HG02870 (cell line): ENCODE data around the gene CYCS.

ENCODE experiments used
- ATAC-seq: cut with Tn5 transposase; IDR thresholded peaks from one replicate; pipeline ENCODE4 v1.9.1; 2021; ENCODE audit warnings: mild to moderate bottlenecking, moderate library complexity; ENCODE audit not compliant: unreplicated experiment

The CYCS gene

GRCh38 chr7:25125137-25125946 is at the start of gene CYCS:
CYCS (minus strand) TSS chr7:25125260; CDS start chr7:25124119, 1,141 bp downstream.
- ATAC-seq: peak; percentile 93

- no peak for ATAC-seq
These were observed 48.1 kb upstream of the CYCS start for GRCh38 chr7:25173184-25173583.

GRCh38 chr7:25171516-25171915 is 46.5 kb upstream of the CYCS start:
- no peak for ATAC-seq

GRCh38 chr7:25171071-25171470 is 46.0 kb upstream of the CYCS start:
- ATAC-seq: no peak

GRCh38 chr7:25169683-25170082 is 44.6 kb upstream of the CYCS start:
- no peak for ATAC-seq

GRCh38 chr7:25168145-25168544 is 43.1 kb upstream of the CYCS start:
- no peak for ATAC-seq

- ATAC-seq: no peak
These were observed 42.3 kb upstream of the CYCS start for GRCh38 chr7:25167262-25167843.

- ATAC-seq: peak; percentile 44
These were observed 35.0 kb upstream of the CYCS start for GRCh38 chr7:25159983-25160596.

DNA sequence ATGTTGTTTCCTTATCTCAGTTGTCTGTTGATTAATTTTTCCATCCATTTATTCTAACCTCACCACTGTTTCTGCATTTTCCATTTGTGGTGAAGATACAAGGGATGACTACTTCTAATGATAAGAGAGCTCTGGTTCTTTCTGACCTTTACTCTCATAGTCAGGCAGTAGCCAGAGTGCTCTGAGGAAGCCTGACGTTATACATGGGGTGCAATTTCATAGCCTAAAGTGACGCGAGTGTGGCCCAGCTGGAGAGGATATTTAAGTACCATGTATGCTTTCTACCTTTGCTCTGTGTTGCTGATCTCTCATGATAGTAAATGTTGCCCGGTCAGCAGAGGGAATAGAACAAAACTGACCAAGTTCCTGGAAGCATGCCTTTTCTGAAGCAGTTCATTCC is 33.9 kb upstream of the CYCS start:
- no peak for ATAC-seq

DNA sequence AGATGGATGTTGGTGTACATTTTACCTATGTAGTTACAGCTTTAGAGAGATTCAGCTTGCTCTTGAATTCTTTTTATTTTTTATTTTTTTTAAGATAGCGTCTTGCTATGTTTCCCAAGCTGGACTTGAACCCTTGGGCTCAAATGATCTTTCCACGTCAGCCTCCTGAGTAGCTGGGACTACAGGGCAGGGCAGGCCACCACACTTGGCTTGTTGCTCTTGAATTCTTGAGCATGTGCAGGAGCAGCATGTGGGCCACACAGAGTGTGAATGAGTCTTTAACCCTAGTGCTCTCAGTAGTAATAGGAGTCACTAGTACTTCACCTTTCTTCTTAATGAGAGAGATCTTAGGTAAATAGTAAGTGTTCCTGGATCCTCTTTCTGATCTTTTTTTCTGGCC is 26.7 kb upstream of the CYCS start:
- ATAC-seq: no peak

GRCh38 chr7:25149836-25150235 is 24.8 kb upstream of the CYCS start:
- no peak for ATAC-seq

DNA sequence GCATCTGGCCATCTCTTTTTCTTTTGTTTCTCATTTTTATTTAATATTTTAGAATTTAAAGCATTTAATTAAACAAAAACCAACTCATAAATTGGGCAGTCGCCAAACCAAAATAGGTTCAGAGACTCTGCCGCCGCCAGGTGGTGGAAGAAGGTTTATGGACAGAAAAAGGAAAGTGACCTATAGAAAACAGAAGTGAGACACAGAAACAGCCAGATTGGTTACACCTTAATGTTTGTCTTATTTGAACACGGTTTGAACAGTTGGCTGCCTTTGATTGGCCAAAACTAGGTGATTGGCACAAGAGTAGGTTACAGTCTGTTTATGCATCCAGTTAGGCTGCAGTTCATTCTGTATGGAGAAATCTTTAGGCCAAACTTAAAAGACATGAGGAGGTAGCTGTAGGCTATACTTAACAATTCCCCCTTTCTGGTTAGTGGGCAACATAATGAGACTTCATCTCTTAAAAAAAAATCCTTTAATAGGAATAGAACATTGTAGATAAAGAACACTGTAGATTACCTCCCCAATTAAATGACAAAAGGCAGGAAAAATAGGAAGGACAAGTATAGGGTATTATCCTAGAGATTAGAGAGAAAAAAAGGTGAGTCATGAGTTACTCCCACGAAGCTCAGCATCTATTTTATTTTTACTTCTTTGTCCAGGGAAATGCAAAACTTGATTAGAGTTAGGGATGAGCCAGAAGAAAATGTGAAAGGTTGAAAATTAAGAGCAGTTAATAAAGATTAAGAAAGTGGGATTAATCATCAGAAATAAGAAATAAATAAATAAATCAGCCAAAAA is 23.9 kb upstream of the CYCS start:
- ATAC-seq: no peak

DNA sequence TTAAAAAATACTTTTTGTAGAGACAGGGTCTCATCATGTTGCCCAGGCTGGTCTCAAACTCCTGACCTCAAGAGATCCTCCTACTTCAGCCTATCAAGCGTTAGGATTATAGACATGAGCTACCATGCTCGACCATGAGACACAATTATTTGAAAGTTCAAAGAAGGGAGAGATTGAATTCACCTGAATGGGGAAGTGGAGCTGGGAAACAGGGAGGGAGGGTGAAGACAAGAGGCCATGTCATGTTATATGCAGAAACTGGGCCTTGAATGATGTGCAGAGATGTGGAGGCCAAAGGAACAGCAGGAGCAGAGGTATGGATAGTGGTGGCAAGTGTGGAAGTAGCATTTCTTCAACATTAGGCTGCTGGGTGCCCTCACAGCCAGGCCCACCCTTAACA is 18.7 kb upstream of the CYCS start:
- no peak for ATAC-seq

DNA sequence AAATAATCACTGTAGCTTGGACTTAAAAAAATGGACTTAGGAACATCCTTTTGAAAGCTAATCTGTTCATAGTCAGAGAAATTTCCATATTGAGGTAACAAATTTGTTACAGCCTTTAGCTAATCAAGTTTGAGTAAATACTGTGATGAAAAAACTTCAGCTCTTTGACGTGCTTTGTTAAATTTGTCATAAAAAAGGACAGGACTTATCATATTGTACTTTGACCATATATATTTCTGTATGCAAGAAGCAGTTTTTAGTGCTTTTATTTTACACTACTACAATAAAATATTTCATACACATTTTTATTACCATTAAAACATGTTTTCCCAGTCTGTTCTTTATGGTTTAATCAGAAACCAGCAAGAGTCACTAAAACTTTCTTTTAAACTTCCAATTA is 14.5 kb upstream of the CYCS start:
- ATAC-seq: no peak

DNA sequence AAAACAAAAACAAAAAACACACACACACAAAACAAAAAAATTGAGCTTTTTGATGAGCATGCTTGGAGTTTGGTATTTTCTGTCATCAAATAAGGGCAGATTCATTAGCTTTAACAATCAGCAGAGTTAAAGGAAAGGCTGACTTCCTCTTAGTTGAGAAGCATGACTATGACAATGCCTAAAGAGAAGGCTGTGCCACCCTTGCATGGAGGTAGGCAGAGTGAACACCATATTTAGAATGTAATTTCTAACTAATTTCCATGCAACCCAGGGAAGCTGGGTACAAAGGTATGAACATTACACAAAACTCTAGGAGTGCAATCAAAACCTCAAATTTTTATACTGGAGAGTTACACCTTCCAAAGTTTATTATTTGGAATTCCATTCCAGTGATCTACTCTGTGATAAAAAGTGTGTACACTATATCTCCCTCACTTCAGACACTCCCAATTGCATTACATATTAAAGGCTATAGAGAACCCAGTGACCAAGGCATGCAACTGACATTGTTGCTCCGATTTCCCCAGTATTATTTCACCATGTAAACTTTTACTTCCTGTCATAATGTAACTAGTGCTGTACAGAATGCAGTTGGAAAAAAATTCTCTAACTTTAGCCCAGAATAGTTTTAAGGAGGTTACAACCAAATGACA is 9.4 kb upstream of the CYCS start:
- no peak for ATAC-seq

GRCh38 chr7:25132430-25132829 is 7.4 kb upstream of the CYCS start:
- ATAC-seq: no peak

- no peak for ATAC-seq
These were observed 1.7 kb upstream of the CYCS start for GRCh38 chr7:25126751-25127150.

DNA sequence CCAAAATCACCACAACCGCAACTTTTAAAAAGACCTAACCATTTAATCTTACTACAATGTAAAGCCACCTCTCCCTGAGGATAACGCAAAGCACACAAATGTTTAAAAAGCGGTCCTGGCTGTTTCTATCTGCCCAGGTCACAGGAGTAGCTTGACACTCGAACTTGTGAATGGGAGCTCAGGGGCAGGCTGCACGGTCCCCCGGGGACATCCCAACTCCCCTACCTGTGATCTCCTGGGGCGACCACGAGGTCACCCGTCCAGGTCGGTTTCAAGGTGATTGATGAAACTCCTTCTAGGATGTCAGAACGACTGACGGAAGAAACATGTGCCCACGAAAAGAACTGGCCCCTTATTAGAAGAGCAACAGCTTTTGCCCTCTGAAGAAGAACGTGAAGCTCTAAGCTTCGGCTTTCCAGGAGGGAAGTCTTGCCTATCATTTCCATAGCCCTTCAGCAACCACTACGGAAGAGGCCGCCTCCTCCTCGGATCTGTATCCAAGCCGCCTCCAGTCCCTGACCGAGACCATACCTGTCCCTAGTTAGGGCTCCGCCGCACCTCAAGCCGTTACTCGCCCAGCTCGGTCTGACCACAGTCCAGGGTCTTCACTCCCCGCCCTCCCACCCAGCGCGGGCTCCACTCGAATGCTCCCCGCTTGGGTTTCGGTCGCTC is 459 bp downstream of the CYCS start:
- ATAC-seq: peak; percentile 9

GRCh38 chr7:25122373-25122772 is 2.7 kb downstream of the CYCS start:
- ATAC-seq: no peak

- ATAC-seq: no peak
These were observed 3.5 kb downstream of the CYCS start for GRCh38 chr7:25121599-25121998.
